ENCODE results near the gene PTPRN2. TPM values are rescaled to one million over a fixed set of nuclear protein-coding genes. Genes with fewer than 3 reads are reported as not detected.

Gene PTPRN2
- total and polyA plus RNA-seq, 9 of the 15 experiments (the other 6 are each of a cell fraction or from before 2014, with no cell fraction given): not detected

DNA sequence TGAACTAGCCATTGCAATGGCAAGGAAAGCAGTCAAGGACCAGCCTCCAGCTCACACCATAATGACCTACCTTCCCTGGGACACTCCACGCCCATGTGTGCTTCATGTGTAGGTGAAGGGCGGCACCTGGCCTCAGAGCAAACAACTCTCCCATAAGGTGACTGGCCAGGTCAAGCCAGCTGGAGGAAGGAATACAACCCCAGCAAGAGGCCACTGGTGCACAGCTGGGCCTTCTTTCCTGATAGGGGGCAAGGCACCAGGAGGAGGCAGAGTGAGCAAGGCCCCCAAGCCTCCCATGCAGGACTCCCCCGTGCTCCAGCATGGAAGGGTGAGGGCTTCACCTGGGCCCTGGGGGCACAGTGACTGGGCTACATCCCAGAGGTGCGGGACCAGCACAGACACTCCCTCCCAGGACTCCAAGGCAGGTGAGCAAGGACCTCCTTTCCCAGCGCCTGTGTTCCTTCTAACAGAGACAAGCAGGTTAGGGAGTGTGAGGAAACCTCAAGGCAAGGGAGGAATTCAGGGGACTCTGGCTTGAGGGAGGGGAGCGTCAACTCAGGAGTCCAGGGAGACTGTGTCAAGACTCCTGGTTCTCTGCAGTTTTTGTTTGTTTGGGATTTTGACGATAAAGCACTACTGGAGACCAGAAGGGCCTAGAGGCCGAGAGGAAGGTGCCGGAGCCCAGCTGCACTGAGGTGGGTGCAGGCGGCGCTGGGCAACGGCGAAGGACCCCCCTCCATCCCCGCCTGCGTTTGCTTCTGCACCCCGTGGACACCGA lies 1.7 kb downstream of the PTPRN2 start:
- ChIA-PET CTCF (ENCODE audit: low intra/inter-chr PET ratio) (no interaction called here), POLR2A (interaction anchor here (0.7 kb wide), 1 partner anchor 140 kb away, joined by 3 read pairs; no protein-coding TSS in a partner anchor)
- peaks cover 10% of the 10 kb centered on the region for H4K20me1 ChIP-seq (replicated peaks; ENCODE audit: control insufficient read depth, insufficient read depth, low read length)
- no peak overlapping the region for H2AFZ ChIP-seq (ENCODE audit: low read depth, low read length)
- H3K27me3 ChIP-seq (ENCODE audit: control insufficient read depth in 2 of 2, insufficient read depth in 2 of 2, low read length in 2 of 2): peaks cover 48 to 66% of the 10 kb centered on the region in 2 experiments
- in situ Hi-C loops (cut with MboI) (no loop called here), intact Hi-C loops (cut with micrococcal nuclease) (loop anchor here (2.0 kb wide), 1 partner anchor 389 kb away; no protein-coding TSS in a partner anchor)
- no peaks in the 10 kb centered on the region for H3K9me3 ChIP-seq (replicated peaks; ENCODE audit: control insufficient read depth, insufficient read depth, low read depth, low read length)
- no peak overlapping the region for H3K4me2 ChIP-seq (ENCODE audit: insufficient read depth, low read length)
- no peak overlapping the region for H3K9ac ChIP-seq (ENCODE audit: insufficient read depth in 1 of 2, low read depth in 2 of 2, low read length in 2 of 2)
- 6% methylated on average over 17 of the region's 17 CpGs for WGBS (ENCODE audit: insufficient coverage, low coverage, missing lambda C conversion rate)
- no peaks in the 10 kb centered on the region for H3K9me1 ChIP-seq (ENCODE audit: control insufficient read depth, insufficient read depth, low read length)
- no peaks in the 10 kb centered on the region for H3K36me3 ChIP-seq (ENCODE audit: control insufficient read depth, insufficient read depth, low read length)
- DNase-seq (ENCODE audit: extremely low read depth in 1 of 4, low spot score in 3 of 4) (no peak), FAIRE-seq (no peak), ATAC-seq (no peak)
- no peak overlapping the region for H3K27ac ChIP-seq (ENCODE audit: extremely low read depth, low read depth, low read length)
- BruUV-seq (replicated peaks): no TSS peak
- no peaks in the 10 kb centered on the region for H3K79me2 ChIP-seq (ENCODE audit: control insufficient read depth, insufficient read depth, low read length)
- no peak overlapping the region for H3K4me3 ChIP-seq
- no peak for TF ChIP-seq MAFK (IDR thresholded peaks at IDR 0.05; ENCODE audit: low read length)
- no peak for TF ChIP-seq ZNF143 (CRISPR knock-in tag; IDR thresholded peaks at IDR 0.05)
- no peak for TF ChIP-seq NRF1 (conservative IDR thresholded peaks at IDR 0.05 in 1 of 2, IDR thresholded peaks at IDR 0.05 in 1 of 2)
- no peak for TF ChIP-seq MXI1 (IDR thresholded peaks at IDR 0.05; ENCODE audit: low read depth, low read length)
- no peak for TF ChIP-seq TEAD1 (CRISPR knock-in tag; IDR thresholded peaks at IDR 0.05)
- no peak for TF ChIP-seq ZNF134 (CRISPR knock-in tag; conservative IDR thresholded peaks at IDR 0.05)
- TF ChIP-seq ZNF41 (CRISPR knock-in tag; conservative IDR thresholded peaks at IDR 0.05): no peak
- TF ChIP-seq SMARCC2 (IDR thresholded peaks at IDR 0.05; ENCODE audit: low read depth): no peak
- TF ChIP-seq ZNF57 (CRISPR knock-in tag; IDR thresholded peaks at IDR 0.05): no peak
- TF ChIP-seq ZBED1 (IDR thresholded peaks at IDR 0.05): no peak
- no peak for TF ChIP-seq FOXA1 (IDR thresholded peaks at IDR 0.05; ENCODE audit: borderline replicate concordance)
- no peak for TF ChIP-seq RUNX1 (IDR thresholded peaks at IDR 0.05; ENCODE audit: low read depth)
- TF ChIP-seq KDM4B (IDR thresholded peaks at IDR 0.05; ENCODE audit: borderline replicate concordance in 2 of 2, low read depth in 1 of 2): no peak
- TF ChIP-seq ETS2 (tag; IDR thresholded peaks at IDR 0.05; ENCODE audit: borderline replicate concordance, poor library complexity, severe bottlenecking): no peak
- no peak for TF ChIP-seq PPARD (CRISPR knock-in tag; IDR thresholded peaks at IDR 0.05)
- TF ChIP-seq, protein P1, sequence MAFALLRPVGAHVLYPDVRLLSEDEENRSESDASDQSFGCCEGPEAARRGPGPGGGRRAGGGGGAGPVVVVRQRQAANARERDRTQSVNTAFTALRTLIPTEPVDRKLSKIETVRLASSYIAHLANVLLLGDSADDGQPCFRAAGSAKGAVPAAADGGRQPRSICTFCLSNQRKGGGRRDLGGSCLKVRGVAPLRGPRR (CRISPR knock-in tag; IDR thresholded peaks at IDR 0.05): no peak
- TF ChIP-seq, protein P2, sequence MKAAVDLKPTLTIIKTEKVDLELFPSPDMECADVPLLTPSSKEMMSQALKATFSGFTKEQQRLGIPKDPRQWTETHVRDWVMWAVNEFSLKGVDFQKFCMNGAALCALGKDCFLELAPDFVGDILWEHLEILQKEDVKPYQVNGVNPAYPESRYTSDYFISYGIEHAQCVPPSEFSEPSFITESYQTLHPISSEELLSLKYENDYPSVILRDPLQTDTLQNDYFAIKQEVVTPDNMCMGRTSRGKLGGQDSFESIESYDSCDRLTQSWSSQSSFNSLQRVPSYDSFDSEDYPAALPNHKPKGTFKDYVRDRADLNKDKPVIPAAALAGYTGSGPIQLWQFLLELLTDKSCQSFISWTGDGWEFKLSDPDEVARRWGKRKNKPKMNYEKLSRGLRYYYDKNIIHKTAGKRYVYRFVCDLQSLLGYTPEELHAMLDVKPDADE (conservative IDR thresholded peaks at IDR 0.05; ENCODE audit: control insufficient read depth, low read depth, low read length): no peak
- no peak for TF ChIP-seq ZNF274 (IDR thresholded peaks at IDR 0.05; ENCODE audit: borderline replicate concordance, low read depth, low read length)
- no peak for TF ChIP-seq ATF7 (IDR thresholded peaks at IDR 0.05)
- no peak for TF ChIP-seq ZFPM2 (CRISPR knock-in tag; IDR thresholded peaks at IDR 0.05)
- H3K4me1 ChIP-seq (replicated peaks in 1 of 2; ENCODE audit: control insufficient read depth in 2 of 2, insufficient read depth in 2 of 2, low read length in 2 of 2): peaks cover 3 to 22% of the 10 kb centered on the region in 2 experiments; a peak in 3 of 5 replicates
